HEK293T (cell line): Measurements from ENCODE around the gene PCSK2.

Source experiments
- CTCF ChIA-PET: fragments of 350-600 bp; formaldehyde crosslinking; extraction: SDS; loops from one replicate; lab custom pipeline; 2021; ENCODE audit warnings: antibody characterized with exemption, inconsistent platforms; lab: Yijun Ruan, JAX
- POLR2A ChIA-PET: fragments of 350-600 bp; formaldehyde crosslinking; extraction: SDS; loops from one replicate; lab custom pipeline; 2020; ENCODE audit warnings: antibody characterized with exemption, inconsistent platforms; lab: Yijun Ruan, JAX
- DNase-seq: peaks from one replicate; pipeline ENCODE4 v3.0.0; 2012; ENCODE audit warnings: mixed read lengths; ENCODE audit errors: extremely low spot score
- ARNT ChIP-seq: fragments of 450-650 bp; IDR thresholded peaks from 2 replicates; pipeline ENCODE4 v1.6.1; 2017; ENCODE audit warnings: mild to moderate bottlenecking
- BHLHE40 ChIP-seq: fragments of 450-650 bp; IDR thresholded peaks from 2 replicates; pipeline ENCODE4 v1.6.1; 2016; ENCODE audit warnings: mild to moderate bottlenecking, moderate library complexity, borderline replicate concordance
- CTBP1 ChIP-seq: fragments of 450-650 bp; IDR thresholded peaks from 2 replicates; pipeline ENCODE4 v1.6.1; 2016; ENCODE audit warnings: borderline replicate concordance
- ELF4 ChIP-seq: fragments of 450-650 bp; IDR thresholded peaks from 2 replicates; pipeline ENCODE4 v1.6.1; 2017; ENCODE audit warnings: antibody characterized with exemption
- FOXA1 ChIP-seq: fragments of 450-650 bp; IDR thresholded peaks from 2 replicates; pipeline ENCODE4 v1.6.1; 2016; ENCODE audit warnings: mild to moderate bottlenecking
- FOXK2 ChIP-seq: fragments of 450-650 bp; IDR thresholded peaks from 2 replicates; pipeline ENCODE4 v1.6.1; 2016; ENCODE audit warnings: mild to moderate bottlenecking
- FOXM1 ChIP-seq: fragments of 450-650 bp; IDR thresholded peaks from 2 replicates; pipeline ENCODE4 v1.6.1; 2017; ENCODE audit warnings: mild to moderate bottlenecking, borderline replicate concordance
- HDGF ChIP-seq: fragments of 450-650 bp; IDR thresholded peaks from 2 replicates; pipeline ENCODE4 v1.6.1; 2017; ENCODE audit warnings: antibody characterized with exemption, borderline replicate concordance
- L3MBTL2 ChIP-seq: fragments of 450-650 bp; conservative IDR thresholded peaks from 2 replicates; pipeline ENCODE4 v1.6.1; 2016; ENCODE audit warnings: mild to moderate bottlenecking
- LEF1 ChIP-seq: fragments of 450-650 bp; IDR thresholded peaks from 2 replicates; pipeline ENCODE4 v1.6.1; 2017; ENCODE audit warnings: mild to moderate bottlenecking, borderline replicate concordance
- NFRKB ChIP-seq: fragments of 450-650 bp; IDR thresholded peaks from 2 replicates; pipeline ENCODE4 v1.6.1; 2016; ENCODE audit warnings: mild to moderate bottlenecking, moderate library complexity
- PKNOX1 ChIP-seq: fragments of 450-650 bp; IDR thresholded peaks from 2 replicates; pipeline ENCODE4 v1.6.1; 2016
- SP1 ChIP-seq: fragments of 450-650 bp; IDR thresholded peaks from 2 replicates; pipeline ENCODE4 v1.6.1; 2017
- SUZ12 ChIP-seq: fragments of 450-650 bp; IDR thresholded peaks from 2 replicates; pipeline ENCODE4 v1.6.1; 2016; ENCODE audit warnings: mild to moderate bottlenecking
- TARDBP ChIP-seq: fragments of 450-650 bp; IDR thresholded peaks from 2 replicates; pipeline ENCODE4 v1.6.1; 2016
- ZNF384 ChIP-seq: fragments of 450-650 bp; IDR thresholded peaks from 2 replicates; pipeline ENCODE4 v1.6.1; 2016

The PCSK2 gene

DNA sequence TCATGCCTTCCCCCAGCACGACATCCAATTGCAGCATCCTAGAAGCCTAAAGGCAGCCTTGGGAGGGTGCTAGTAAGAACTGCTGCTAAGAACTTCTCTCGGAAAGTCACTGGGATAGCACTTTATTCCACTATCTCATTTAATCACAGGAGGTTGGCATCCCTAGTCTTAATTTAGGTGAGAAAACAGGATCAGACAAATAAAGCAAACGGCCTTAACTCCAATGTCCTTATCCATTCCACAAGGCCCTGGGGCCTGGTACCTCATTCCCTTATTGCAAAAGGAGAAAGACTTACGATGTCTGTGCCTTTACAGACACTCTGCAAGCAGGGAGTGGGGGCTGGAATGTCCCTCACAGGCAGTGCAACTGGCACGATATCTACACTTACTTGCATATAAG is 243.7 kb downstream of the PCSK2 start:
- POLR2A ChIA-PET, result no interaction called here
- no peak for TF ChIP-seq CTBP1
- no peak for TF ChIP-seq FOXK2
- no peak for TF ChIP-seq TARDBP
- no peak for TF ChIP-seq NFRKB

DNA sequence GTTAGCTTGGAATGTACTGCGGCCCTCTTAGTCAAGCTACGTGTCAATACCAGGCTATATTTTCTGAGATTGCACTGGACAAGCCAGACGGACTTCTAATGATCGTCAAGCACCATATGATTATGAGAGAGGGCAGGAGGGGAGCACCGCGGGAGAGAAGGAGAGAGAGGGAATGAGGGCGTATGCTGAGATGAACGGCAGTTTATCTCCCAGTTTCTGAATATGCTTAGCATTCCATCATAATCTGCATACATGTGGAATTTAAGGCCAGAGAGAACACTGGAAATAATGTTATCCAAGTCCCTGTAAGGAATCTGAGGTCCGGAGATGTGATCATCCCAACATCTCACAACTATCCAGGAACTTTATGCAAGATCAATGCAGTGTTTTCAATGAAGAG is 244.1 kb downstream of the PCSK2 start:
- POLR2A ChIA-PET, result no interaction called here
- CTCF ChIA-PET, result no interaction called here
- no peak for TF ChIP-seq HDGF
- TF ChIP-seq LEF1, result no peak
- no peak for TF ChIP-seq CTBP1
- no peak for TF ChIP-seq L3MBTL2
- no peak for TF ChIP-seq ZNF384
- no peak for TF ChIP-seq FOXM1
- no peak for TF ChIP-seq FOXK2
- TF ChIP-seq TARDBP, result no peak
- TF ChIP-seq NFRKB, result no peak
- TF ChIP-seq PKNOX1, result no peak
- no peak for TF ChIP-seq BHLHE40
- no peak for TF ChIP-seq FOXA1
- no peak for TF ChIP-seq SUZ12
- DNase-seq, result no peak

More for the DNA sequence above, 243.7 kb downstream of the PCSK2 start:
- DNase-seq, result no peak
- CTCF ChIA-PET, result no interaction called here

GRCh38 chr20:17471606-17472187 is 244.9 kb downstream of the PCSK2 start:
- POLR2A ChIA-PET, result no interaction called here
- CTCF ChIA-PET, result no interaction called here
- no peak for TF ChIP-seq PKNOX1
- no peak for TF ChIP-seq FOXK2
- no peak for TF ChIP-seq BHLHE40
- TF ChIP-seq SUZ12, result no peak
- no peak for TF ChIP-seq L3MBTL2
- TF ChIP-seq CTBP1, result no peak
- no peak for TF ChIP-seq FOXA1
- TF ChIP-seq SP1, result no peak
- no peak for TF ChIP-seq ARNT
- TF ChIP-seq ZNF384, result no peak
- TF ChIP-seq LEF1, result no peak
- TF ChIP-seq TARDBP, result no peak
- TF ChIP-seq ELF4, result no peak
- TF ChIP-seq HDGF, result no peak
- TF ChIP-seq NFRKB, result no peak
- no peak for TF ChIP-seq FOXM1
- no peak for DNase-seq

GRCh38 chr20:17473659-17474058 is 246.8 kb downstream of the PCSK2 start:
- TF ChIP-seq HDGF, result no peak
- TF ChIP-seq ZNF384, result no peak
- no peak for TF ChIP-seq SP1
- TF ChIP-seq TARDBP, result no peak
- CTCF ChIA-PET, result interaction anchor here (0.7 kb wide), 1 partner anchor 210 kb away, joined by 3 read pairs; no protein-coding TSS in a partner anchor
- no peak for DNase-seq
- POLR2A ChIA-PET, result no interaction called here

DNA sequence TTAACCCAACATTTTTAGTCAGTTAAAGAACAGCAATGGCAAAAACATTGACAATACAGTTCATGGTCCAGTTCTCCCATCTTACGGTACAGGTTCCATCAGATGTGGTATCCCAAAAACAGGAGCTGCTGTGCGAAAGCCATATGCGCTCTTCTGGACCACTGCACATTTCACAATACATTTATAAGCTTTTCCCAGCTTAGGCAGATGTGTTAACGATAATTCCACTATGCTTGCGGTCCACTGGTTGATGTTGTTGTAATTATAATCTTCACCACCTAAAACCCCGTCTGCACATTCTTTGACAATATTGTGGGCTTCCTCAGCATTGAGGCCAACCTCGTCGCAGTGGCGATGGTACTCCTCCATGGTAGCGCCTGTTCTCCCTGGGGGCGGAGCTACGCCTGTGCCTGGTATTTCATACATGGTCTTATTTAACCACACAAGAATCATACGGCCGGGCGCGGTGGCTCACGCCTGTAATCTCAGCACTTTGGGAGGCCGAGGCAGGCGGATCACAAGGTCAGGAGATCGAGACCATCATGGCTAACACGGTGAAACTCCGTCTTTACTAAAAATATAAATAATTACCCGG is 252.3 kb downstream of the PCSK2 start:
- TF ChIP-seq ARNT (no peak), PKNOX1 (no peak), FOXM1 (no peak), SUZ12 (no peak), LEF1 (no peak), BHLHE40 (no peak), ZNF384 (no peak), L3MBTL2 (no peak), ELF4 (no peak), FOXK2 (no peak), SP1 (no peak)
- CTCF ChIA-PET, result no interaction called here
- POLR2A ChIA-PET, result no interaction called here
- no peak for DNase-seq

DNA sequence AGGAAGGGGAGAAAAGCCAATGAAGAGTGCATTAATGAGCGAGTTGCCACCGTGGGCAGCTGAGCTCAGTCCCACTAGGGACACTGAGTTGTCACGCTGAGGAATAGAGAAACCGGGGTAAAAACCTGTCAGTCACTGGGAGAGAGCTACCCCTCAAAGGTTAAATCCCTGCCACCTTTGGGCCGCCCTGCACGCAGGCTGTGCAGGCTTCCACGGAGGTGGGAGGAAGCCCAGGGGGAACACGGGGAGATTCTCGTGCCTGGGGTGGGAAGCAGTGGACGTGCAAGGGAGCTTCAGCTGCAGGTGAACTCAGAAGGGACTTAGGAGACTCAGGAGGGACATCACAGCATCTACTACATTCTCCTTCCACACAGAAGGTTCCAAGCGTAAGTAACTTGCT is 253.9 kb downstream of the PCSK2 start:
- ChIA-PET CTCF (no interaction called here), POLR2A (no interaction called here)
- TF ChIP-seq CTBP1 (no peak), ELF4 (no peak), SUZ12 (no peak), FOXK2 (no peak), HDGF (no peak), ZNF384 (no peak), FOXA1 (no peak), ARNT (no peak), BHLHE40 (no peak), FOXM1 (no peak)
- DNase-seq, result no peak

- no peak for DNase-seq
- TF ChIP-seq FOXA1 (no peak), CTBP1 (no peak), BHLHE40 (no peak), TARDBP (no peak), L3MBTL2 (no peak), PKNOX1 (no peak), ZNF384 (no peak), ARNT (no peak), NFRKB (no peak), SP1 (no peak)
- ChIA-PET CTCF (no interaction called here), POLR2A (no interaction called here)
Measured at GRCh38 chr20:17481661-17482060, 254.8 kb downstream of the PCSK2 start.
